ENCODE data around the gene MVP. TPM values are rescaled to one million over a fixed set of nuclear protein-coding genes. Genes with fewer than 3 reads are reported as not detected.
A peak's percentile ranks its signal among the peaks of the same experiment; 100 is the strongest.

Gene MVP
- total RNA-seq, 1 experiment from 2014 or later: 27.3 TPM

DNA sequence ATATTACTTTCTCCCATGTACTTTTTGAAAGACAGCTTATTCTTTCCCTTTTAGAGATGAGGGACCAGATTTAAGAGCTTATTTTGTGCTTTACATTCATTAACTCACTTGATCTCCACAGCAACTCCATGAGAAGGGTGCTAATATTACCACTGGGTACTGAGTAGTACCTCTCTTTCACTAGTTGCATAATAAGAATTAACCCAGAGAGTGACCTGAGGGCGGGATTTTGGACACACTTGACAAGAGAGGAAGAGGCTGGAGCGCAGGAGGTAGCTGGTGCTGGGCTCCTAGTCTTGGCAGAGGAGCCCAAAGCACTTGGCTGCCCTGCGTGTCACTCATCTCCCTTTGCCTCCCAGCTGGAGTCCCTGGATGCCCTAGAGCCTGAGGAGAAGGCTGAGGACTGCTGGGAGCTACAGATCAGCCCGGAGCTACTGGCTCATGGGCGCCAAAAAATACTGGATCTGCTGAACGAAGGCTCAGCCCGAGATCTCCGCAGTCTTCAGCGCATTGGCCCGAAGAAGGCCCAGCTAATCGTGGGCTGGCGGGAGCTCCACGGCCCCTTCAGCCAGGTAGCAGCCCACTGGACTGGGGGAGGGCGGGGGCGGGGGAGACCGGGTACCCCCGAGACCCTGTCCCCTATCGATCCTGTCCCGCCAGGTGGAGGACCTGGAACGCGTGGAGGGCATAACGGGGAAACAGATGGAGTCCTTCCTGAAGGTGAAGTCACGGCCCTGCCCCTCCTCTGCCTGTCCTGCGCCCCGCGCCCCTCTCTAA is 15.6 kb upstream of the MVP start:
- TF ChIP-seq EZH2phosphoT487 (IDR thresholded peaks at IDR 0.05; ENCODE audit: borderline replicate concordance, low read length) (no peak), EZH2 (IDR thresholded peaks at IDR 0.05; ENCODE audit: low read length, unreplicated experiment) (no peak)
- TF ChIP-seq, protein P1, sequence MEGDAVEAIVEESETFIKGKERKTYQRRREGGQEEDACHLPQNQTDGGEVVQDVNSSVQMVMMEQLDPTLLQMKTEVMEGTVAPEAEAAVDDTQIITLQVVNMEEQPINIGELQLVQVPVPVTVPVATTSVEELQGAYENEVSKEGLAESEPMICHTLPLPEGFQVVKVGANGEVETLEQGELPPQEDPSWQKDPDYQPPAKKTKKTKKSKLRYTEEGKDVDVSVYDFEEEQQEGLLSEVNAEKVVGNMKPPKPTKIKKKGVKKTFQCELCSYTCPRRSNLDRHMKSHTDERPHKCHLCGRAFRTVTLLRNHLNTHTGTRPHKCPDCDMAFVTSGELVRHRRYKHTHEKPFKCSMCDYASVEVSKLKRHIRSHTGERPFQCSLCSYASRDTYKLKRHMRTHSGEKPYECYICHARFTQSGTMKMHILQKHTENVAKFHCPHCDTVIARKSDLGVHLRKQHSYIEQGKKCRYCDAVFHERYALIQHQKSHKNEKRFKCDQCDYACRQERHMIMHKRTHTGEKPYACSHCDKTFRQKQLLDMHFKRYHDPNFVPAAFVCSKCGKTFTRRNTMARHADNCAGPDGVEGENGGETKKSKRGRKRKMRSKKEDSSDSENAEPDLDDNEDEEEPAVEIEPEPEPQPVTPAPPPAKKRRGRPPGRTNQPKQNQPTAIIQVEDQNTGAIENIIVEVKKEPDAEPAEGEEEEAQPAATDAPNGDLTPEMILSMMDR (conservative IDR thresholded peaks at IDR 0.05; ENCODE audit: low read depth, low read length): no peak
- ChIA-PET POLR2A (ENCODE audit: unreplicated experiment) (interaction anchor here (0.6 to 0.7 kb wide), 3 partner anchors 12 to 84 kb away, joined by 3 to 12 read pairs (median 4); no protein-coding TSS in a partner anchor), CTCF (interaction anchor here (0.6 to 0.9 kb wide), 2 partner anchors 12 to 44 kb away, joined by 3 read pairs; no protein-coding TSS in a partner anchor)
- no peak for DNase-seq
- Histone ChIP-seq H3K4me3 (ENCODE audit: low read length) (peak overlapping the region; percentile 68), H2AFZ (ENCODE audit: low read length) (peak overlapping the region; percentile 61), H3K9me3 (ENCODE audit: low read length) (no peaks in the 10 kb centered on the region), H3K27ac (ENCODE audit: low read length) (peak overlapping the region; percentile 75), H3K4me1 (ENCODE audit: insufficient read depth, low read length) (peaks cover 22% of the 10 kb centered on the region), H3K27me3 (ENCODE audit: low read length) (no peaks in the 10 kb centered on the region), H3F3A (ENCODE audit: low read length, unreplicated experiment) (no peaks in the 10 kb centered on the region), H3K79me2 (ENCODE audit: low read length) (peaks cover 26% of the 10 kb centered on the region), H4K20me1 (ENCODE audit: low read length) (0 out of 2 replicates have a peak, but pooled peaks cover 6% of the 10 kb centered on the region), H3K36me3 (ENCODE audit: low read depth, low read length) (peaks cover 13% of the 10 kb centered on the region; the same call in 1 of the 2 replicates), H3K4me2 (ENCODE audit: low read length) (peak overlapping the region; percentile 89), H3K9me2 (replicated peaks; ENCODE audit: low read length) (no peaks in the 10 kb centered on the region), H3K9ac (ENCODE audit: low read length) (peak overlapping the region; percentile 79)
- intact Hi-C loops (cut with micrococcal nuclease): loop anchor here (5.0 kb wide), 1 partner anchor 102 kb away; no protein-coding TSS in a partner anchor
- no peak for ATAC-seq
- TSS peak; percentile 83 for BruUV-seq (replicated peaks)

DNA sequence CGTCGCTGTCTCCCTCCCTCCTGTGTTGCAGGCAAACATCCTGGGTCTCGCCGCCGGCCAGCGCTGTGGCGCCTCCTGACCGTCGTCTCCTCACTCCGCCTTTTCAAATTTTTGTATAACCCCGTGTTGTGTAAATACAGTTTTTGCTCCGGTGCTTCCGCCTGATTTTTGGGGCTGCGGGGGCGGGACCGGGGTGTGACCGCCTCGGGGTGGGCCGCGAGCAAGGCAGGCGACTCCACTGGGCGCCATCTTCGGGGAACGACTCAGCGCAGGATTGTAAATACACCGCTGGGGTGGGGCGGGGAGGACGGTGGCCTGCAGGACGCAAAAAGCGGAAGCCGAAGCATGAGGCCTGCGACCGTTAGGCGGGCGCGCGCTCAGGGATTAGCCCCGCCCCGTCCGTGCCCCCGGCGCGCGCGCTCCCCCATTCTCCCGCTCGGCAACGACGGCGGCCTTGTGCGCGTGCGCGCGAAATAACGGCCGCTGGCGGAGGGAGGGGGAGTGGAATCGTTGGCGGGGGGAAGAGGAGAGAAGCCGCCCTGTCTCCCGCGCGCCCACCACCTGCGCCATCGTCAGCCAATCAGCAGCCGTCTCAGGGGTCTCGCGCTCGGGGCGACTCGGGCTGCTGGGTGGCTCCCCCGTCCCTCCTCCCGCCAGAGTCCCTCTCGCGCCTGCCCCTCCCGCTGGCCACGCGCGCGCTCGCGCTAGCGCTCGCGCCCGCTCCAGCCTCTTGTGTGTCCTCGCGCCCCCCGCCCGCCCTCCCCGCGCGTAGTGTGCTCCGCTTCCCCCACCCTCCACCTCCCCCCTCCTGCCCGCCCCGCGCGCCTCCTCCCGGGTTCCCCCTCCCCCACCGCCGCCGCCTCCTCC is 14.8 kb upstream of the MVP start:
- TF ChIP-seq, protein P1 (conservative IDR thresholded peaks at IDR 0.05; ENCODE audit: low read depth, low read length): no peak
- TF ChIP-seq EZH2 (IDR thresholded peaks at IDR 0.05; ENCODE audit: low read length, unreplicated experiment) (no peak), EZH2phosphoT487 (IDR thresholded peaks at IDR 0.05; ENCODE audit: borderline replicate concordance, low read length) (no peak)
- Histone ChIP-seq H3K27ac (ENCODE audit: low read length) (peak overlapping the region; percentile 75), H3K9me2 (replicated peaks; ENCODE audit: low read length) (no peaks in the 10 kb centered on the region), H3K36me3 (ENCODE audit: low read depth, low read length) (peaks cover 10% of the 10 kb centered on the region; the same call in 1 of the 2 replicates), H3K4me3 (ENCODE audit: low read length) (peak overlapping the region; percentile 68), H3K79me2 (ENCODE audit: low read length) (peaks cover 32% of the 10 kb centered on the region), H3K9me3 (ENCODE audit: low read length) (no peaks in the 10 kb centered on the region), H4K20me1 (ENCODE audit: low read length) (0 out of 2 replicates have a peak, but pooled peaks cover 6% of the 10 kb centered on the region), H3K4me1 (ENCODE audit: insufficient read depth, low read length) (peaks cover 29% of the 10 kb centered on the region), H3K27me3 (ENCODE audit: low read length) (no peaks in the 10 kb centered on the region), H3K9ac (ENCODE audit: low read length) (peak overlapping the region; percentile 79), H2AFZ (ENCODE audit: low read length) (peak overlapping the region; percentile 61), H3K4me2 (ENCODE audit: low read length) (peak overlapping the region; percentile 89), H3F3A (ENCODE audit: low read length, unreplicated experiment) (no peaks in the 10 kb centered on the region)
- ATAC-seq: peak; percentile 45
- ChIA-PET CTCF (no interaction called here), POLR2A (ENCODE audit: unreplicated experiment) (interaction anchor here (0.5 kb wide), 1 partner anchor 9 kb away, joined by 4 read pairs; no protein-coding TSS in a partner anchor)
- BruUV-seq (replicated peaks): no TSS peak
- intact Hi-C loops (cut with micrococcal nuclease): loop anchor here (5.0 kb wide), 1 partner anchor 103 kb away; no protein-coding TSS in a partner anchor
- DNase-seq: peak; percentile 93
